Measurements from ENCODE around the gene SMTNL1.
"Not testable (repeated sequence)": the region's sequence is repeated elsewhere in the genome, so short reads cannot be mapped to it uniquely, and the experiment has no call there.

SMTNL1 gene

DNA sequence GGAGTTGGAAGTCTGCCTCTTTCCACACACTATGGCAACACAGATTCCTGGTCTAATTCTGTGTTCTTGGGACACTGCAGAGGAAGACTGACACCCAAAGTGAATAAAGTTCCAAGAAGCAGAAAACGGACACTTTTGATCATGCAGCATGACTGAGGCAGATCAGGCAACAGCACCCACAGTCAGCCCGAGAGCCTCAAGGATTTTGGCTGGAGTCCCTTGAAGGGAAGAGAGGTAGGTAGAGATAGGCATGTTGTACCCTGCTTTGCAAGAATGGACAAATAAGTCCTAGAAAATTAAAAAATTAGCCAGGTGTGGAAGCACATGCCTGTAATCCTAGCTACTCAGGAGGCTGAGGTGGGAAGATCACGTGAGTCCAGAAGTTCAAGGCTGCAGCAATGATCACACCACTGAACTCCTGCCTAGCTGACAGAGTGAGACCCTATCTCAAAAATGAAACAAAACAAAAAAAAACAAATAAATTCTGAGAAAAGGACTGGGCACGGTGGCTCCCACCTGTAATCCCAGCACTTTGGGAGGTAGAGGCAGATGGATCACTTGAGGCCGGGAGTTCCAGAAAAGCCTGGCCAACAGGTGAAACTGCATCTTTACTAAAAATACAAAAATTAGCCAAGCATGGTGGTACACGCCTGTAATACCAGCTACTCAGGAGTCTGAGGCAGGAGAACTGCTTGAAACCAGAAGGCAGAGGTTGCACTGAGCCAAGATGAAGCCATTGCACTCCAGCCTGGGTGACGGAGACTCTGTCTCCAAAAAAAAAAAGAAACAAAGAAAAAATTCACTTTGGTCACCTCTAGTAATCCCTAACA is 28.8 kb upstream of the SMTNL1 start:
- no peak for DNase-seq (ENCODE audit: low spot score)

DNA sequence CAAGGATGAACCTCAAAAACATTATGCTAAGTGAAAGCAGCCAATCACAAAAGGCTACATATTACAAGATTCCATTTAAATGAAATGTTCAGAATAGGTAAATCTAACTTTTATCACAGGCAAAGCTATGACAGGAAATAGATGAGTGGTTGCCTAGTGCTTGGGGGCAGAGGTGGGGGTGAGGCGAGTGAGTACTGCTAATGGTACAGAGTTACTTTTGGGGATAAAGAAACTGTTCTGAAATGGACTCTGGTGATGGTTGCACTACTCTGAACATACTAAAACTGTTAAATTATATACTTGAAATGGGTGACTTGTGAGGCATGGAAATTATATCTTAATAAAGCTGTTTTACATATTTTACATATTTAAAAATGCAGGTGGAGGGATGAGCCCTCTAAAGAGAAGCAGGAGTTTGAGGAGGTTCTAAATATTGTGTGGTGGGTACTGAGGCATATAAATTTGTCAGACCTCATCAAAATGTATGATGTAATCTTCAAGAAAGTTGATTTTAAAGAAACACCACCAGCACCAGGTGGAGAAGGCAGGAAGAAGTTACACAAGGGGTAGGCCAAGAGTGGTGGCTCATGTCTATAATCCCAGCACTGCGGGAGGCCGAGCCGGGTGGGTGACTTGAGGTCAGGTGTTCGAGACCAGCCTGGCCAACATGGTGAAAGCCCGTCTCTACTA is 25.5 kb upstream of the SMTNL1 start:
- DNase-seq (ENCODE audit: low spot score), result no peak

- DNase-seq (ENCODE audit: low spot score), result no peak
Measured at GRCh38 chr11:57512646-57513451, 24.5 kb upstream of the SMTNL1 start.

GRCh38 chr11:57513452-57513795 is 24.0 kb upstream of the SMTNL1 start:
- no peak for DNase-seq (ENCODE audit: low spot score)

DNA sequence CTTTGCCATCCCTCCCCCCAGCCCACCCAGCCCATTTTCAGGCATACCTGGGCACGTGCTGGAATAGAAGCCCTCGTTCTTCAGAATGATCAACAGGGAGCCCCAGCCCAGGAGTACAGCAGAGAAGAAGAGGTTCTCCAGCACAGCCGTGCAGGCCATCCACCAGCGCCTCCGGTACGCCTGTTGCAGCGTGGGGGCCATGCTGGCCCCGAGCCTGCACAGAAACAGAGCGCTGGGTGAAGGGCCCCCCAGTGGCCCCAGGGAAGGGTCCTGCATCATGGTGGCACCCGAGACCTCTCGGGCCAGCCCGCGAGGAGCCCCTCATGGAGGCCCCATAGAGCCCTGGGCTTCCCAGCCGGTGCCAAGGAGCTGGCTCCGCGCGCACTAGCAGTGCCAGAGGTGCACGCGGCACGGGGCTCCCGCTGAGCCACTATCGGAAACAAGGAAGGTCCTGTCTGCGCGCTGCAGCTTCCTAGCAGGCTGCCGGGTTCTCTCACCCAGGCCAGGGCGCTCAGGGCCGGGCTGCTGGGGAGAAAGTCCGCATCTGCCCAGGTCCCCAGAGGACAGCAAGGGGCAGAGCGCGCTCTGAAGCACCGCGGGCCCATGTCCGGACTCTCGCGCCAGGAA is 23.4 kb upstream of the SMTNL1 start:
- peak; percentile 43 for DNase-seq (ENCODE audit: low spot score)

DNA sequence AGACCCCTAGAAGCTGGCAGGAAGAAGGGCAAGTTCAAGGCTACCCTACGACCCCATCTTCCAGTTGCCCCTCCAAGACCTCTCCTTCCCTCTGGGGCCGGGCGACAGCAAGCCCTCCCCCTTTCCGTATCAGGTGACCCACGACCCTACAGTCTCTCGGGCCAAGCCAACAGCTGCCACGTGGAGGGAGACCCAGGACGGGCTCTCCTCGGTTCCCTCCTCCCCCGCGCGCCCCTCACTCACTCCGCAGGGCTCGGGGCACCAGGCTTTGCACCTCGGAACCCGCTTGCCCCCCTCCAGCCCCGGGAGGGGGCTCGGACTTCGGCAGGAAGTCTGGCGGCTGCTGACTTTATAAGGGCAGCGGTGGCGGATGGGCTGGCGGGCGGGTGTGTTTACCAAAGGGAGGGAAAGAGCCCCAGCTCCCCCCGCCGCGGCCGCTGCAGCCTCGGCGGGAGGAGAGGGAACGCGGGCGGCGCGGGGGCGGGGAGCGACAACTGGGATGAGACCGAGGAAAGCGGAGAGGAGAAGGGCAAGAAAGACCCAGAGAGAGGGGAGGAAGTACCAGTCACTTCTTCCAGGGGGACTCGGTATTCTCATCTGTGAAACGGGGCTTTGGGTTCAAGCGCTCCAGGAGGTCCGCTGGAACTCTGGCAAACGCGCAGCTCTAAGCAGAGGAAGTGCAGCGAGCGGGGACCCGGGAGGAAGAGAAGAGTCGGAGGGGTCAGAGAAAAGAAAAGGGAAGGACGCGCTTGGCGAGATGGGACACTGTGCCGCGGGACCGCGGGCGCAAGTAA is 22.7 kb upstream of the SMTNL1 start:
- DNase-seq (ENCODE audit: low spot score), result peak; percentile 70

DNA sequence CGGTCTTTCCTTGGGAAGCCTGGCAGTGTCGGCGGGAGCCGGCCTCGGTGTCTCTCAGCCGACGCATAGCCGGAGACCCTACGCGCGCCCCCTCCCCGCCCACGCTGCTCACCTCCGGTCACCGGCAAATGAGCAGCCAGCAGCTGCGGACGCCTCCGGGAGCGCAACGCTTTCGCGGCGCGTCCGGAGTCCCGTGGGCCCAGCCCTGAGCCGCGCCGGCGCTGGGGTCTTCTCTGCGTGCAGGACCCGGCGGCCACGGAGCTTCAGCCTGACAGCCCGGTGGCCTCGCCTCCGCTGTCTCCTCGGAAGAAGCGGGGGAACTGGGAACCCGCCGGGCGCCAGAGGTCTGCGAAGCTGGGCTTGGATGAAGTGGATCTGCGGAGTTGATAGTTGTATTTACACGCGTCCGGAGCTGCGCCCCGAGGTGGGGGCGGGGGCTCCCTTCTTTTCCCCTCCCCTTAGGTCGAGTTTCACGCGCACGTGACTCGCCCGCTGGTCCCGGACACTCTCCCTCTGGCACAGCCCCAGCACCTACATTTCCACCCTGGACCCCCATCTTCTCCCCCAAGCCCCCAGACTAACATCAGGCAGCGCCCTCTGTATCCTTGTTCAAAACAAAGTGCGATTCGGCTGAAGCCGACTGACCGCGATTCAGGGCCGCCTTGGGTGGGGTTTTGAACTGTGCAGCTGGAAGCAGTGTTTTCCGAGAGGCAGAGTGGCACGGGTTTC is 21.9 kb upstream of the SMTNL1 start, which contains the start of gene SLC43A1:
SLC43A1 (minus strand) TSS at position 371 of the 729 bp plus-strand sequence. CDS start 1,591 bp downstream, outside the sequence.
- DNase-seq (ENCODE audit: low spot score), result peak; percentile 75

GRCh38 chr11:57516061-57516443 is 21.3 kb upstream of the SMTNL1 start:
- DNase-seq (ENCODE audit: low spot score), result no peak

DNA sequence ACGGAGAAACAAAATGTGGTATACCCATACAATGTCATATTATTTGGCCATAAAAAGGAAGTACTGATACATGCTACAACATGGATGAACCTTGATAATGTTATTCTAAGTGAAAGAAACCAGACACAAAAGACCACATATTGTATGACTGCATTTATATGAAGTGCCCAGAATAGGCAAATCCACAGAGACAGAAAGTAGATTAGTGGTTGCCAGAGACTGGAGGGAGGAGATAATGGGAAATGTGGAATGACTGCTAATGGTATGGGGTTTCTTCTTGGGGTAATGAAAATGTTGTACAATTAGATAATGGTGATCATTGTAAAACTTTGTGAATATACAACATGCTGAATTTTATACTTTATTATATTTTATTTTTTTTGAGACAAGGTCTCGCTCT is 16.3 kb upstream of the SMTNL1 start:
- DNase-seq (ENCODE audit: low spot score), result no peak

GRCh38 chr11:57523419-57523818 is 14.0 kb upstream of the SMTNL1 start:
- DNase-seq (ENCODE audit: low spot score), result no peak

GRCh38 chr11:57527056-57527631 is 10.3 kb upstream of the SMTNL1 start:
- DNase-seq (ENCODE audit: low spot score), result peak; percentile 27

DNA sequence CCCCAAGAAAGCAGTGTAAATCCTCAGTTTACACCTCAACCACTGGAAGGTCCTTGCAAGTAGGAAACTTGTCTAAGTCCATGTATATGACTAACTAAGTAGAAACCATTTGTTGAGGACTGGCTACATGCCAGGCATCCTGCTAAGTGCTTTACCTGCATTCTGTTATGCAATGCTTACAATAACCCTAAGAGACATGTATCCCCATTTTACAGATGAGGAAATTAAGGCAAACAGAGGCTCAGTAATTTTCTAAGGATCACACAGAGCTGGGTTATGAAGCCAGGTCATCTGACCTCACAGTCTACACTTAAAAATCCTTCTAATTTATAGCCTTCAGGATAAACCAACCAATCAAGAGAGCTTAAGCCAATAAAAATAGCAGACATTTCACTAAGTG is 8.4 kb upstream of the SMTNL1 start:
- DNase-seq (ENCODE audit: low spot score), result no peak

- no peak for DNase-seq (ENCODE audit: low spot score)
Measured at GRCh38 chr11:57530215-57530595, 7.2 kb upstream of the SMTNL1 start.

DNA sequence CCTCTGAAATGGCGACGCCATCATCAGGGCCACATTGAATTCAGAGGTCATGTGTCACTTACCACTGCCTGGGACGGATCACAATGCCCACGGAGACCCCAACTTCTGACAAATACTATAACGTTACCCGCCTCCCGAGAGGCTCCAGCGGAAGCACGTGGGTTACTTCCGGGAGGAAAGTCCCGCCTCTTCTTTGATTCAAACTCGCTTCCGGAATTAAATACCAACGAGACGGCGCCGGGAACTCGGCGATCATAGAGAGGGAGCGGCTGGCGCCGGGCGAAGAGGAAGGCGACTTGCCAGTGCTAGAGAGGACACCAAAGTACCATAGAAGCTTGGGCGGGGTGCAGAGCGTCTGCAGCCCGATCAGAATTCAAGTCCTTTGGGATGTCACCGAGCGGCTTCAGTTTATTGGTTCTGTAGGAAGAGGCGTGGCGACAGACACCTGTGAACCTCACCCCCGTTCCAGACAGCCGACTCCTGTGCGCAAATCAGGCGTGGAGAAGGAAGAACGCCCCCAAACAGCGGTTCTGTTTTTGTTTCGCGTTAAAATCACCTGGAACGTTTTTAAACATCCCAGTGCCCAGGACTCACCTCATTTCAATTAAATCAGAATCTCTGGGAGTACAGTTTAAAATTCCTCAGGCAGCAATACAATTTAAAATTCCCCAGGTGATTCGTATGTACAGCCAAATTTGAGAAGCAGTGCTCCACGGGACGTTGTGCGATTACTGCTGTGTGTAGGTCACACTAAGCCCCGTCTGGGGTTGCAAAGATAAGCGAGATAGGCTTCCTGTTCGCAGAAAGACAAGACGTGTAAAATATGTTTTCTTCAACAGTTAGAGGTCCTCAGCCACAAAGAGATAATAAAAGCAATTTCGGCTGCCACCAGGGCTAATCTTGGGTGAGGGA is 6.5 kb upstream of the SMTNL1 start, which contains the start of gene TIMM10:
TIMM10 (minus strand) TSS at position 159 of the 912 bp plus-strand sequence. CDS start 565 bp downstream, outside the sequence.
- DNase-seq (ENCODE audit: low spot score), result peak; percentile 88

GRCh38 chr11:57534449-57534848 is 2.9 kb upstream of the SMTNL1 start:
- not testable (repeated sequence) for DNase-seq (ENCODE audit: low spot score)

DNA sequence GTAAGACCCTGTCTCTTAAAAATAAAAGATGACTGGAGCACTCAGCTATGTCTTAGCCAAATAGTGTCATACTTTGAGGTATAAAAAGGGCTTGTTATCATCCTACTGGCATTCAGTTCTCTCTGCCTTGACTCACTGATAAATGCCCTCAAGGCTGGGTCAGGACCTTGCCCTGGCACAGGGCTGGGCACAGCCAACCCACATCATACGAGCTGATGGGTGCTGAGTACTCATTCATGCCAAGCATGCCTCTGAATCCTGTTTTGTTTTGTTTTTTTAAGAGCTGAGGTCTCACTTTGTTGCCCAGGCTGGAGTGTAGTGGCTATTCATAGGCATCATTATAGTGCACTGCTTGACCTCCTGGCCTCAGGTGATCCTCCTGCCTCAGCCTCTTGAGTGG is 1.9 kb downstream of the SMTNL1 start:
- DNase-seq (ENCODE audit: low spot score), result no peak

GRCh38 chr11:57541169-57541568 is 3.8 kb downstream of the SMTNL1 start:
- DNase-seq (ENCODE audit: low spot score), result no peak

DNA sequence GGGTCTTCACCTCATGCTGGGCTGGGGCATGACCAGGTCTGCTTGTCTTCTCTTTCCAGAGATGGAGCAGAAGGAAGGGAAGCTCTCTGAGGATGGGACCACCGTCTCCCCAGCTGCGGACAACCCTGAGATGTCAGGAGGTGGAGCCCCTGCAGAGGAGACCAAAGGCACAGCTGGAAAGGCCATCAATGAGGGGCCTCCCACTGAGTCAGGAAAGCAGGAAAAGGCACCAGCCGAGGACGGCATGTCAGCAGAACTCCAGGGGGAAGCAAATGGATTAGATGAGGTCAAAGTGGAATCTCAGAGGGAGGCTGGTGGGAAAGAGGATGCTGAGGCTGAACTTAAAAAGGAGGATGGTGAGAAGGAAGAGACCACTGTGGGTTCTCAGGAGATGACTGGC is 5.2 kb downstream of the SMTNL1 start:
- DNase-seq (ENCODE audit: low spot score), result no peak

DNA sequence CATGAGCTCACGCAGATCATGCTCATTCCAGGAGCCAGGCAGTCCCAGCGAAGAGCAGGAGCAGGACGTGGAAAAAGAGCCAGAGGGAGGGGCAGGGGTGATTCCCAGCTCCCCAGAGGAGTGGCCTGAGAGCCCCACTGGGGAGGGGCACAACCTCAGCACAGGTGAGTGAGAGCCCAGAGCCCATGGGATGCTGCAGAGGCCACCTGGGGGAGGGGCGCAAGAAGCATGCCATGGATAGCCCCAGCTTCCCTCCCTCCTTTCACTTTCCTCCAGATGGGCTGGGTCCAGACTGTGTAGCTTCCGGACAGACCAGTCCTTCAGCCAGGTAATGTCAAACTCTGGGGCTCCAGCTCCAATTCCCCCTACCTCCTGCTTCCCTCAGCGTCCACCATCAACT is 6.2 kb downstream of the SMTNL1 start:
- DNase-seq (ENCODE audit: low spot score), result no peak
